Amniotic stem cell (primary cell): Measurements from ENCODE around the gene MAP7D2.
"Not testable (repeated sequence)": the region's sequence is repeated elsewhere in the genome, so short reads cannot be mapped to it uniquely, and the experiment has no call there.

Experiments used
- DNase-seq: peaks from one replicate; lab custom pipeline; 2025; lab: John Stamatoyannopoulos, UW

MAP7D2 gene

GRCh38 chrX:20116577-20117240 is at the start of gene MAP7D2:
TSS of gene MAP7D2 (minus strand) at chrX:20116907. CDS start at chrX:20116879, 28 bp downstream.
- DNase-seq, result no peak

GRCh38 chrX:20162516-20162915 is 45.8 kb upstream of the MAP7D2 start:
- DNase-seq, result not testable (repeated sequence)

- no peak for DNase-seq
These were observed 43.2 kb upstream of the MAP7D2 start for GRCh38 chrX:20159797-20160385.

GRCh38 chrX:20151689-20152088 is 35.0 kb upstream of the MAP7D2 start:
- DNase-seq, result no peak

GRCh38 chrX:20149326-20149725 is 32.6 kb upstream of the MAP7D2 start:
- DNase-seq, result no peak

- DNase-seq, result no peak
These were observed 30.9 kb upstream of the MAP7D2 start for GRCh38 chrX:20147561-20147960.

- DNase-seq, result no peak
These were observed 27.8 kb upstream of the MAP7D2 start for GRCh38 chrX:20144491-20144890.

GRCh38 chrX:20143561-20143960 is 26.9 kb upstream of the MAP7D2 start:
- DNase-seq, result no peak

GRCh38 chrX:20143111-20143510 is 26.4 kb upstream of the MAP7D2 start:
- no peak for DNase-seq

- peak; percentile 99 for DNase-seq
These were observed 24.8 kb upstream of the MAP7D2 start, which contains the start of gene EIF1AX for GRCh38 chrX:20141281-20142220. TSS of gene EIF1AX (minus strand) at chrX:20141838. CDS start at chrX:20141640, 198 bp downstream.

GRCh38 chrX:20140420-20140819 is 23.7 kb upstream of the MAP7D2 start:
- DNase-seq, result no peak

- peak; percentile 2 for DNase-seq
These were observed 23.3 kb upstream of the MAP7D2 start for GRCh38 chrX:20139966-20140365.

GRCh38 chrX:20135944-20136343 is 19.2 kb upstream of the MAP7D2 start:
- no peak for DNase-seq

- DNase-seq, result no peak
These were observed 16.0 kb upstream of the MAP7D2 start for GRCh38 chrX:20132666-20133065.

- DNase-seq, result no peak
These were observed 13.7 kb upstream of the MAP7D2 start for GRCh38 chrX:20130357-20130756.

GRCh38 chrX:20129547-20129946 is 12.8 kb upstream of the MAP7D2 start:
- DNase-seq, result no peak

- no peak for DNase-seq
These were observed 12.0 kb upstream of the MAP7D2 start for GRCh38 chrX:20128670-20129069.

- DNase-seq, result not testable (repeated sequence)
These were observed 10.7 kb upstream of the MAP7D2 start for GRCh38 chrX:20127440-20127839.

GRCh38 chrX:20126833-20127232 is 10.1 kb upstream of the MAP7D2 start:
- DNase-seq, result not testable (repeated sequence)

GRCh38 chrX:20124964-20125363 is 8.3 kb upstream of the MAP7D2 start:
- DNase-seq, result no peak

- no peak for DNase-seq
These were observed 1.5 kb upstream of the MAP7D2 start for GRCh38 chrX:20118065-20118824.

GRCh38 chrX:20116087-20116576 is 575 bp downstream of the MAP7D2 start:
- no peak for DNase-seq
